ENCODE data around the gene DCST1. TPM values are rescaled to one million over a fixed set of nuclear protein-coding genes. Genes with fewer than 3 reads are reported as not detected.
A peak's percentile ranks its signal among the peaks of the same experiment; 100 is the strongest.

DCST1 gene
- total and polyA plus RNA-seq, 2 of the 13 experiments (the other 11 are each of a cell fraction or from before 2014, with no cell fraction given), result 0.04 TPM; not detected in 1

DNA sequence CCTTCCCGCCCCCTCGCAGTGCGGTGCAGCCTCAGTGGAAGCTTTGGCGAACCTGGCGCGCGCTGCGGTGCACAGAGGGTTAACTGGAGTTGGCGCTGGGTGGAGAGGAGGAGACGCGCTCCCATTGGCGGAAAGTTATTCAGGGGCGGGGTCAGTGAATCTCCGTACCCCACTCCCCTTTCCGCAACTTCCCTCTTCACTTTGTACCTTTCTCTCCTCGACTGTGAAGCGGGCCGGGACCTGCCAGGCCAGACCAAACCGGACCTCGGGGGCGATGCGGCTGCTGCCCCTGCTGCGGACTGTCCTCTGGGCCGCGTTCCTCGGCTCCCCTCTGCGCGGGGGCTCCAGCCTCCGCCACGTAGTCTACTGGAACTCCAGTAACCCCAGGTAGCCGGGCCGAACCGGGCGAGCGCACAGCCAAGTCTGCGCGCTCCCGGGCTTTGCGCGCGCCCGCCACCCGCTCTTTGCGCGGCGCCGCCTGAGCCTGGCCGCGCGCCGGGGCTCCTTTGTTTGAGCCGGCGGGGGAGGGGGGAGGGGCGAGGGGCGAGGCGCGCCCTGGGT, 30.0 kb downstream of the DCST1 start, which contains the start of gene EFNA4 (continued):
- TF ChIP-seq, protein P1, sequence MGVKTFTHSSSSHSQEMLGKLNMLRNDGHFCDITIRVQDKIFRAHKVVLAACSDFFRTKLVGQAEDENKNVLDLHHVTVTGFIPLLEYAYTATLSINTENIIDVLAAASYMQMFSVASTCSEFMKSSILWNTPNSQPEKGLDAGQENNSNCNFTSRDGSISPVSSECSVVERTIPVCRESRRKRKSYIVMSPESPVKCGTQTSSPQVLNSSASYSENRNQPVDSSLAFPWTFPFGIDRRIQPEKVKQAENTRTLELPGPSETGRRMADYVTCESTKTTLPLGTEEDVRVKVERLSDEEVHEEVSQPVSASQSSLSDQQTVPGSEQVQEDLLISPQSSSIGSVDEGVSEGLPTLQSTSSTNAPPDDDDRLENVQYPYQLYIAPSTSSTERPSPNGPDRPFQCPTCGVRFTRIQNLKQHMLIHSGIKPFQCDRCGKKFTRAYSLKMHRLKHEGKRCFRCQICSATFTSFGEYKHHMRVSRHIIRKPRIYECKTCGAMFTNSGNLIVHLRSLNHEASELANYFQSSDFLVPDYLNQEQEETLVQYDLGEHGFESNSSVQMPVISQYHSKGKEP (CRISPR knock-in tag; IDR thresholded peaks at IDR 0.05), result no peak
- TF ChIP-seq TARDBP (CRISPR knock-in tag; IDR thresholded peaks at IDR 0.05), result peak; percentile 33; the same call in 1 of the 2 replicates
- no peak for TF ChIP-seq FOXP1 (IDR thresholded peaks at IDR 0.05)
- no peak for TF ChIP-seq FOXP1 (CRISPR knock-in tag; IDR thresholded peaks at IDR 0.05)
- 0 out of 2 replicates have a peak, but pooled peaks have one; percentile 39 for TF ChIP-seq ZNF557 (CRISPR knock-in tag; IDR thresholded peaks at IDR 0.05)
- peak; percentile 30 for TF ChIP-seq XRCC5 (optimal IDR thresholded peaks at IDR 0.05; ENCODE audit: low read length)
- no peak for TF ChIP-seq ZNF251 (CRISPR knock-in tag; IDR thresholded peaks at IDR 0.05)
- no peak for TF ChIP-seq NR2F6 (IDR thresholded peaks at IDR 0.05)
- TF ChIP-seq NR2F6 (CRISPR knock-in tag; IDR thresholded peaks at IDR 0.05), result peak; percentile 9; the same call in 1 of the 2 replicates
- no peak for TF ChIP-seq PITX1 (CRISPR knock-in tag; IDR thresholded peaks at IDR 0.05)
- TF ChIP-seq, protein P2, sequence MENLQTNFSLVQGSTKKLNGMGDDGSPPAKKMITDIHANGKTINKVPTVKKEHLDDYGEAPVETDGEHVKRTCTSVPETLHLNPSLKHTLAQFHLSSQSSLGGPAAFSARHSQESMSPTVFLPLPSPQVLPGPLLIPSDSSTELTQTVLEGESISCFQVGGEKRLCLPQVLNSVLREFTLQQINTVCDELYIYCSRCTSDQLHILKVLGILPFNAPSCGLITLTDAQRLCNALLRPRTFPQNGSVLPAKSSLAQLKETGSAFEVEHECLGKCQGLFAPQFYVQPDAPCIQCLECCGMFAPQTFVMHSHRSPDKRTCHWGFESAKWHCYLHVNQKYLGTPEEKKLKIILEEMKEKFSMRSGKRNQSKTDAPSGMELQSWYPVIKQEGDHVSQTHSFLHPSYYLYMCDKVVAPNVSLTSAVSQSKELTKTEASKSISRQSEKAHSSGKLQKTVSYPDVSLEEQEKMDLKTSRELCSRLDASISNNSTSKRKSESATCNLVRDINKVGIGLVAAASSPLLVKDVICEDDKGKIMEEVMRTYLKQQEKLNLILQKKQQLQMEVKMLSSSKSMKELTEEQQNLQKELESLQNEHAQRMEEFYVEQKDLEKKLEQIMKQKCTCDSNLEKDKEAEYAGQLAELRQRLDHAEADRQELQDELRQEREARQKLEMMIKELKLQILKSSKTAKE (CRISPR knock-in tag; IDR thresholded peaks at IDR 0.05; ENCODE audit: borderline replicate concordance), result no peak
- TF ChIP-seq FLYWCH1 (CRISPR knock-in tag; IDR thresholded peaks at IDR 0.05), result no peak
- no peak for TF ChIP-seq DPF2 (CRISPR knock-in tag; IDR thresholded peaks at IDR 0.05; ENCODE audit: borderline replicate concordance, low read depth)
- TF ChIP-seq SP4 (CRISPR knock-in tag; IDR thresholded peaks at IDR 0.05), result peak; percentile 67
- TF ChIP-seq CENPT (CRISPR knock-in tag; IDR thresholded peaks at IDR 0.05; ENCODE audit: low read depth), result no peak
- TF ChIP-seq SRY (CRISPR knock-in tag; IDR thresholded peaks at IDR 0.05), result peak; percentile 49; the same call in 1 of the 2 replicates
- TF ChIP-seq, protein P3, sequence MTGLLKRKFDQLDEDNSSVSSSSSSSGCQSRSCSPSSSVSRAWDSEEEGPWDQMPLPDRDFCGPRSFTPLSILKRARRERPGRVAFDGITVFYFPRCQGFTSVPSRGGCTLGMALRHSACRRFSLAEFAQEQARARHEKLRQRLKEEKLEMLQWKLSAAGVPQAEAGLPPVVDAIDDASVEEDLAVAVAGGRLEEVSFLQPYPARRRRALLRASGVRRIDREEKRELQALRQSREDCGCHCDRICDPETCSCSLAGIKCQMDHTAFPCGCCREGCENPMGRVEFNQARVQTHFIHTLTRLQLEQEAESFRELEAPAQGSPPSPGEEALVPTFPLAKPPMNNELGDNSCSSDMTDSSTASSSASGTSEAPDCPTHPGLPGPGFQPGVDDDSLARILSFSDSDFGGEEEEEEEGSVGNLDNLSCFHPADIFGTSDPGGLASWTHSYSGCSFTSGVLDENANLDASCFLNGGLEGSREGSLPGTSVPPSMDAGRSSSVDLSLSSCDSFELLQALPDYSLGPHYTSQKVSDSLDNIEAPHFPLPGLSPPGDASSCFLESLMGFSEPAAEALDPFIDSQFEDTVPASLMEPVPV (CRISPR knock-in tag; IDR thresholded peaks at IDR 0.05), result no peak
- TF ChIP-seq, protein P4, sequence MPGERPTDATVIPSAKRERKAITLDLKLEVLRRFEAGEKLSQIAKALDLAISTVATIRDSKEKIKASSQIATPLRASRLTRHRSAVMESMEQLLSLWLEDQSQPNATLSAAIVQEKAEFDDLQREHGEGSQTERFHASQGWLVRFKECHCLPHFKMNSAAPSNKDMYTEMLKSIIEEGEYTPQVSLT (CRISPR knock-in tag; IDR thresholded peaks at IDR 0.05; ENCODE audit: borderline replicate concordance, low read depth), result no peak
- TF ChIP-seq TBX2 (CRISPR knock-in tag; IDR thresholded peaks at IDR 0.05; ENCODE audit: borderline replicate concordance), result no peak
- TF ChIP-seq, protein P5, sequence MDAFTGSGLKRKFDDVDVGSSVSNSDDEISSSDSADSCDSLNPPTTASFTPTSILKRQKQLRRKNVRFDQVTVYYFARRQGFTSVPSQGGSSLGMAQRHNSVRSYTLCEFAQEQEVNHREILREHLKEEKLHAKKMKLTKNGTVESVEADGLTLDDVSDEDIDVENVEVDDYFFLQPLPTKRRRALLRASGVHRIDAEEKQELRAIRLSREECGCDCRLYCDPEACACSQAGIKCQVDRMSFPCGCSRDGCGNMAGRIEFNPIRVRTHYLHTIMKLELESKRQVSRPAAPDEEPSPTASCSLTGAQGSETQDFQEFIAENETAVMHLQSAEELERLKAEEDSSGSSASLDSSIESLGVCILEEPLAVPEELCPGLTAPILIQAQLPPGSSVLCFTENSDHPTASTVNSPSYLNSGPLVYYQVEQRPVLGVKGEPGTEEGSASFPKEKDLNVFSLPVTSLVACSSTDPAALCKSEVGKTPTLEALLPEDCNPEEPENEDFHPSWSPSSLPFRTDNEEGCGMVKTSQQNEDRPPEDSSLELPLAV (CRISPR knock-in tag; conservative IDR thresholded peaks at IDR 0.05; ENCODE audit: low read depth), result no peak
- no peak for TF ChIP-seq ZNF672 (CRISPR knock-in tag; IDR thresholded peaks at IDR 0.05)
- no peak for TF ChIP-seq STAG1 (CRISPR knock-in tag; IDR thresholded peaks at IDR 0.05)
- TF ChIP-seq SIX1 (CRISPR knock-in tag; IDR thresholded peaks at IDR 0.05; ENCODE audit: borderline replicate concordance), result no peak
- no peak for TF ChIP-seq ZFP37 (CRISPR knock-in tag; IDR thresholded peaks at IDR 0.05; ENCODE audit: borderline replicate concordance)
- TF ChIP-seq MAFF (IDR thresholded peaks at IDR 0.05; ENCODE audit: low read depth, low read length), result no peak
